T-helper 2 cell treated with Interferon-gamma antibody and Interleukin-4, amounts not matched to agents 5 μg/mL and 100 μg/mL, for 36 hours (primary cell): ENCODE results near the gene SP8.
A peak's percentile ranks its signal among the peaks of the same experiment; 100 is the strongest.

ENCODE experiments used
- DNase-seq: peaks from one replicate; pipeline ENCODE4 v3.0.0; 2021; ENCODE audit warnings: low spot score
- H3K27ac Mint-ChIP-seq: one replicate; pipeline ENCODE4 v1.8.0; 2021; ENCODE audit warnings: mild to moderate bottlenecking, mixed read lengths
- H3K27me3 Mint-ChIP-seq: one replicate; pipeline ENCODE4 v1.8.0; 2021; ENCODE audit warnings: low read depth, mixed read lengths
- H3K36me3 Mint-ChIP-seq: one replicate; pipeline ENCODE4 v1.8.0; 2021; ENCODE audit warnings: low read depth, mixed read lengths
- H3K4me1 Mint-ChIP-seq: one replicate; pipeline ENCODE4 v1.8.0; 2021; ENCODE audit warnings: low read depth, mixed read lengths
- H3K4me3 Mint-ChIP-seq: one replicate; pipeline ENCODE4 v1.8.0; 2022; ENCODE audit warnings: mild to moderate bottlenecking, moderate library complexity, mixed read lengths
- H3K9me3 Mint-ChIP-seq: one replicate; pipeline ENCODE4 v1.8.0; 2021; ENCODE audit warnings: mixed read lengths

Gene SP8

GRCh38 chr7:20798694-20799121 is 12.0 kb upstream of the SP8 start:
- Mint-ChIP-seq H3K27ac (peak overlapping the region; percentile 19), H3K4me1 (peaks cover 11% of the 10 kb centered on the region), H3K4me3 (peak overlapping the region; percentile 48), H3K27me3 (peaks cover 59% of the 10 kb centered on the region), H3K9me3 (no peaks in the 10 kb centered on the region), H3K36me3 (no peaks in the 10 kb centered on the region)
- no peak for DNase-seq

- no peaks in the 10 kb centered on the region for H3K36me3 Mint-ChIP-seq
- H3K27ac Mint-ChIP-seq = no peak overlapping the region
- peak; percentile 24 for DNase-seq
- H3K4me3 Mint-ChIP-seq = no peak overlapping the region
- H3K4me1 Mint-ChIP-seq = peaks cover 11% of the 10 kb centered on the region
- no peaks in the 10 kb centered on the region for H3K9me3 Mint-ChIP-seq
- H3K27me3 Mint-ChIP-seq = peaks cover 64% of the 10 kb centered on the region
Observed at GRCh38 chr7:20798081-20798693, 11.5 kb upstream of the SP8 start.

GRCh38 chr7:20797462-20798080 is 10.9 kb upstream of the SP8 start:
- H3K36me3 Mint-ChIP-seq = no peaks in the 10 kb centered on the region
- H3K27me3 Mint-ChIP-seq = peaks cover 70% of the 10 kb centered on the region
- H3K9me3 Mint-ChIP-seq = no peaks in the 10 kb centered on the region
- peak overlapping the region; percentile 91 for H3K4me3 Mint-ChIP-seq
- no peak for DNase-seq
- peaks cover 11% of the 10 kb centered on the region for H3K4me1 Mint-ChIP-seq
- peak overlapping the region; percentile 20 for H3K27ac Mint-ChIP-seq

GRCh38 chr7:20797042-20797461 is 10.4 kb upstream of the SP8 start:
- Mint-ChIP-seq H3K4me3 (peak overlapping the region; percentile 91), H3K27ac (no peak overlapping the region), H3K9me3 (no peaks in the 10 kb centered on the region), H3K36me3 (no peaks in the 10 kb centered on the region), H3K27me3 (peaks cover 75% of the 10 kb centered on the region), H3K4me1 (peaks cover 11% of the 10 kb centered on the region)
- DNase-seq = no peak

- Mint-ChIP-seq H3K27ac (no peak overlapping the region), H3K36me3 (no peaks in the 10 kb centered on the region), H3K4me1 (peaks cover 11% of the 10 kb centered on the region), H3K4me3 (no peak overlapping the region), H3K9me3 (peaks cover 4% of the 10 kb centered on the region), H3K27me3 (peaks cover 81% of the 10 kb centered on the region)
- DNase-seq = no peak
Observed at GRCh38 chr7:20796500-20796899, 9.8 kb upstream of the SP8 start.

- Mint-ChIP-seq H3K4me1 (peaks cover 11% of the 10 kb centered on the region), H3K36me3 (no peaks in the 10 kb centered on the region), H3K9me3 (peaks cover 4% of the 10 kb centered on the region), H3K27ac (no peak overlapping the region), H3K4me3 (no peak overlapping the region), H3K27me3 (peaks cover 87% of the 10 kb centered on the region)
- no peak for DNase-seq
Observed at GRCh38 chr7:20795881-20796280, 9.2 kb upstream of the SP8 start.

- DNase-seq = no peak
- Mint-ChIP-seq H3K9me3 (peaks cover 4% of the 10 kb centered on the region), H3K27ac (no peak overlapping the region), H3K4me1 (peaks cover 11% of the 10 kb centered on the region), H3K36me3 (no peaks in the 10 kb centered on the region), H3K27me3 (peaks cover 89% of the 10 kb centered on the region), H3K4me3 (no peak overlapping the region)
Observed at GRCh38 chr7:20795361-20795760, 8.7 kb upstream of the SP8 start.

GRCh38 chr7:20794676-20795075 is 8.0 kb upstream of the SP8 start:
- Mint-ChIP-seq H3K27ac (no peak overlapping the region), H3K27me3 (peaks cover 89% of the 10 kb centered on the region), H3K4me3 (no peak overlapping the region), H3K36me3 (no peaks in the 10 kb centered on the region), H3K9me3 (peaks cover 4% of the 10 kb centered on the region), H3K4me1 (peaks cover 11% of the 10 kb centered on the region)
- no peak for DNase-seq

- DNase-seq = no peak
- peaks cover 8% of the 10 kb centered on the region for H3K4me1 Mint-ChIP-seq
- peaks cover 85% of the 10 kb centered on the region for H3K27me3 Mint-ChIP-seq
- no peak overlapping the region for H3K4me3 Mint-ChIP-seq
- H3K36me3 Mint-ChIP-seq = no peaks in the 10 kb centered on the region
- no peak overlapping the region for H3K27ac Mint-ChIP-seq
- H3K9me3 Mint-ChIP-seq = peaks cover 4% of the 10 kb centered on the region
Observed at GRCh38 chr7:20793694-20794394, 7.2 kb upstream of the SP8 start.

GRCh38 chr7:20793248-20793647 is 6.6 kb upstream of the SP8 start:
- DNase-seq = no peak
- Mint-ChIP-seq H3K4me1 (peaks cover 7% of the 10 kb centered on the region), H3K27me3 (peaks cover 88% of the 10 kb centered on the region), H3K27ac (no peak overlapping the region), H3K9me3 (peaks cover 4% of the 10 kb centered on the region), H3K4me3 (no peak overlapping the region), H3K36me3 (no peaks in the 10 kb centered on the region)

- Mint-ChIP-seq H3K36me3 (no peaks in the 10 kb centered on the region), H3K9me3 (peaks cover 7% of the 10 kb centered on the region), H3K4me3 (no peak overlapping the region)
Observed at GRCh38 chr7:20791538-20792434, 5.1 kb upstream of the SP8 start.

GRCh38 chr7:20790375-20790774 is 3.7 kb upstream of the SP8 start:
- Mint-ChIP-seq H3K36me3 (no peaks in the 10 kb centered on the region), H3K27me3 (peaks cover 91% of the 10 kb centered on the region), H3K9me3 (peaks cover 7% of the 10 kb centered on the region), H3K27ac (no peak overlapping the region), H3K4me1 (peaks cover 15% of the 10 kb centered on the region), H3K4me3 (no peak overlapping the region)
- no peak for DNase-seq

More at GRCh38 chr7:20791538-20792434, 5.1 kb upstream of the SP8 start:
- DNase-seq = no peak
- Mint-ChIP-seq H3K27me3 (peaks cover 92% of the 10 kb centered on the region), H3K27ac (no peak overlapping the region), H3K4me1 (peaks cover 7% of the 10 kb centered on the region)

- Mint-ChIP-seq H3K4me1 (peaks cover 20% of the 10 kb centered on the region), H3K36me3 (peaks cover 3% of the 10 kb centered on the region), H3K27ac (no peak overlapping the region), H3K27me3 (peaks cover 81% of the 10 kb centered on the region), H3K9me3 (peaks cover 7% of the 10 kb centered on the region), H3K4me3 (no peak overlapping the region)
- no peak for DNase-seq
Observed at GRCh38 chr7:20788420-20788990, 1.8 kb upstream of the SP8 start.
